GM12874 (cell line): ENCODE measurements around the gene LCE7A.

Source experiments
- TF ChIP-seq, protein P1 (sequence below): IDR thresholded peaks from 2 replicates; pipeline ENCODE4 v1.5.1; 2011; ENCODE audit warnings: low read depth, mild to moderate bottlenecking, control low read depth, low read length, moderate library complexity; ENCODE audit not compliant: insufficient read depth

LCE7A gene

DNA sequence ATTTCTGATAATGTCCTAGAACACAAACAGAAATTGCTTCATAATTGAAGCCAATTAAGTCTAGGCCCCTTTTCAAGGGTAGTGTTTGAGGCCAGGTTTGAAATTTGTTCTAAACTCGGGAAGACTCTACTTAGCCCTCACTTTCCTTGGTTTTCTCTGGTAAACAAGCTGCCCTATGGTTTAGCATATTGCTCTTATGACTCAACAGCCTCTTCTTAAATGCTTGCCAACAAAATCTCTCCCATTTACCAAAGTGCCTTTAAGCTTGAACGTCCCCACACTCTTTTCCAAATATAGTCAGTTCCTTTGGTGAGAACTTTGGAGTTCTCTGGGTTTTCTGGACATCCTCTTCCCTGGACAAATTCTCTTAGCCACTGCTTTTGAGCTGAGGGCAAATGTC is 22.9 kb upstream of the LCE7A start:
- TF ChIP-seq, protein P1, sequence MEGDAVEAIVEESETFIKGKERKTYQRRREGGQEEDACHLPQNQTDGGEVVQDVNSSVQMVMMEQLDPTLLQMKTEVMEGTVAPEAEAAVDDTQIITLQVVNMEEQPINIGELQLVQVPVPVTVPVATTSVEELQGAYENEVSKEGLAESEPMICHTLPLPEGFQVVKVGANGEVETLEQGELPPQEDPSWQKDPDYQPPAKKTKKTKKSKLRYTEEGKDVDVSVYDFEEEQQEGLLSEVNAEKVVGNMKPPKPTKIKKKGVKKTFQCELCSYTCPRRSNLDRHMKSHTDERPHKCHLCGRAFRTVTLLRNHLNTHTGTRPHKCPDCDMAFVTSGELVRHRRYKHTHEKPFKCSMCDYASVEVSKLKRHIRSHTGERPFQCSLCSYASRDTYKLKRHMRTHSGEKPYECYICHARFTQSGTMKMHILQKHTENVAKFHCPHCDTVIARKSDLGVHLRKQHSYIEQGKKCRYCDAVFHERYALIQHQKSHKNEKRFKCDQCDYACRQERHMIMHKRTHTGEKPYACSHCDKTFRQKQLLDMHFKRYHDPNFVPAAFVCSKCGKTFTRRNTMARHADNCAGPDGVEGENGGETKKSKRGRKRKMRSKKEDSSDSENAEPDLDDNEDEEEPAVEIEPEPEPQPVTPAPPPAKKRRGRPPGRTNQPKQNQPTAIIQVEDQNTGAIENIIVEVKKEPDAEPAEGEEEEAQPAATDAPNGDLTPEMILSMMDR = no peak

DNA sequence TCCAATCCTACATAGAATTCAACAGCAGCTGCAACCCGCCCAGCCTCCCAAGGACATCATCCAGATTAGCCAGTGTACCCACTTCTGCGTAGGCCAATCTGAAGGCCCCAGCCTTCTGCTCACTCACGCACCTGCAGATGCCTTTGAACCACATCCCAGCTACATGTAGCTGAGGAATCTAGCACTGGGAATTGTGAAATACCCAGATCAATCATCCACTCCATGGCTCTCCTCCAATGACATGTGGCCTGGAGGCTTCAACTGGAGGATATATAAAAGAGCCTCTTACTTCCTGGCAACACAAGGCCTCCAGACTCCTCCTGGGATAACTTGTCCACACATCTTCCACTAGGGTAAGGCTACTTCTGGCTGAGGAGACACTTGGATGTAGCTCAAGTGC is 17.2 kb upstream of the LCE7A start, which contains the start of gene LCE6A:
LCE6A (plus strand) TSS at position 301 of the 400 bp plus-strand sequence. CDS start 665 bp downstream, outside the sequence.
- TF ChIP-seq, protein P1 = no peak

DNA sequence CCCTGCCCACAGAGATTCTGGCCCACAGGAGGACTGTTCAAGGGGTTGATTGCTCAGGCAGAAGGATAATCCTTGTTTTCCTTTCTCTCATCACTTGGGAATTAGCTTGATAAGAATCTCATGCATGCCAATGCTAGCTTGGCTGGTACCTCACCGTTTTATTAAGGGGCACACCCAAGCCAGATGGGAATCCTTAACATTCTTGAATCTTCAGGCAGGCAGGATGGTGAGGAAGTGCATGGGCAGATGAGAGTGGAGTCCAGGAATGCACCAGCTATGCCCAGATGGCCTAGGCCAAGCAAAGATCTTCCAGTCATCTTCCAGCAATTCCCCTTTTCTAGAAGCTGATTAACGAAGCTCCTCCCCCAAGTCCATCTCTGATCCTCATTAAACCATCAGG is 4.1 kb upstream of the LCE7A start:
- TF ChIP-seq, protein P1 = no peak

DNA sequence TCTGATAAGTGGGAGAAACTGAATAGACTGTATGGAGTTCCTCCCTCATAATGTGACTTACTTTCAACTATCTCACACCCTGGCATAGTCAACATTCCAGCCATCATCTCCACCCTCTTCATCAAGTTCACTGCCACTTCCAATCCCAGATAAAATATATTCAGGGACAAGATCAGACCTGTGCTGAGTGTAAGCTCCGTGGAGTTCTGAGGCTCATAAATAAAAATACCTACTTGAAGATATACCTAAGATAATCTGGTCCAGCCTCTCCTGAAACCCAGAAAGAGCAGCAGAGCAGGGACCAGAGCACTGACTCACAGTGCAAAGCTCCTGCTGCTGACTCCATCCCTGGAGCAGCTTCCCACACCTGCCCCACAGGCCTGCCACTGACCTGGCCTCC is 1.7 kb upstream of the LCE7A start:
- TF ChIP-seq, protein P1 = no peak

DNA sequence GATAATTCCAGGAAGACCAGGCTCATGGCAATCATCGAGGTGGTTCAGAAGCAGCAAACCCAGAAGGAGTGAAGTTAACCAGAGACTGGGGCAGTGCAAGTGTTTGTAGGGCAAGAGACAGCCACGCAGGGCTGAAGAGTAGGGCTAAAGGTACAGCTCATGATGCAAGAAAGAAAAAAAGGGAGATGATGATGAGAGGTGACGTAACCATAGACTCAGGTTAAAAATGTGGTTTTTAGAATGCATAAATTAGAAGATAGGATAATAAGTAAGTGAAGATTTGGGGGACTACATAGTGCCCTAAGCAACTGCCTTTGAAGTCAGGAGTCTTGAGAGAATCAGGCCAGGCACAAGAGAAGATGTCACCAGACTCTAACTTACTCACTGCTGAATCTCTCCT is 333 bp downstream of the LCE7A start:
- TF ChIP-seq, protein P1 = no peak

DNA sequence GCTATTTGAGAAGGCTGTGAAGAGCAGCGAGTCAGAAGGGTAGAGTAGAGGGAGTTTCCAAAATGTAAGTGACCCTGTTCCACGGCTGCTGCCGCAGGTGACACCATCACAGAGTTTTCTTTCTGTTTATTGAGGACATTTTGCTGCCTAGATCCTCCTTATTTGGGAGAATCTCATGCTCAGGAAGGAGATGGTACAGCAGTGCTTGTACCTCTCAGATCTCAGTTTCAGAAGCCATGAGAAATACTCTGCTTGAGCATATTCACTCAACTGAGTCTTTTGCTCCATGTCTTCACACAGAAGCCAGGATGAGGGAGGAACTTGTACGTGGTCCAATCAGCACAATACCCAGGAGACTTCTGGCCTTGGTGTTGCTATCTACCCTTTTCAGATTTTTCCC is 1.6 kb downstream of the LCE7A start:
- TF ChIP-seq, protein P1 = no peak

DNA sequence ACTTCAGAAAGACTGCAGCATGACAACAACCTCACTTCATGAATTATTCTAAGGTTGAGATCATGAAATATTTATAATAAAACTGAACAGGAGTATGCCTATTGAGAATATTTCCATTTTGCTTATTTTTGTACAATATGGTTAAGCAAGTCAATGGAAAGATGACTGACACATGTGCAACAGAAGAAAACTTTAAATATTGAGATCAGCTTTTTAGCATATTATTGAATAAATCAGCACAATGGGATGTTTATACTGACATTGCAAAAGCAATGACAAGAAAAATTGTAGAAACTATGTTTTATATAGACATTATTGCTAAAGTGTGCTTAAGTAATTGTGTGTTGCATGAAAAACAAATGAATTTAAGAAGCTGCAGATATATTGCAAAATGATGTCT is 4.6 kb downstream of the LCE7A start:
- TF ChIP-seq, protein P1 = no peak

DNA sequence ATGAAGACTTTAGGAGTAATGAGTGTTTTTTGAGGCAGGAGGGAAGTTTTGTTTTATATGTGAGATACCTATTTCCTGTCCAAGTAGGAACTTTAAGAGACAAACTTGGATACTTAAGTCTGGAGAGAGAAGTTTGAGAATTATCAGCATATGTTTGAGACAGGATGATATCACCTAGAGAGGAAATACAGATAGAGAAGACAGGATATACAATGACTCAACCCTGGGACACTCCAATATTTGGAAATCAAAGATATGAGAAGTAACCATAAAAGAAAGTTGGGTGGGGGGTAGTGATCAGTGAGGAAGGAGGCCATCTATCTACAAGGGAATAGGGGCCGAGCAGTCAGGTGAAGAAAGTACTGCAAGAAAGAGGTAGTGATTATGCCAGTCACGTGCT is 6.5 kb downstream of the LCE7A start:
- TF ChIP-seq, protein P1 = no peak
